Measurements from ENCODE around the gene CREB5.

DNA sequence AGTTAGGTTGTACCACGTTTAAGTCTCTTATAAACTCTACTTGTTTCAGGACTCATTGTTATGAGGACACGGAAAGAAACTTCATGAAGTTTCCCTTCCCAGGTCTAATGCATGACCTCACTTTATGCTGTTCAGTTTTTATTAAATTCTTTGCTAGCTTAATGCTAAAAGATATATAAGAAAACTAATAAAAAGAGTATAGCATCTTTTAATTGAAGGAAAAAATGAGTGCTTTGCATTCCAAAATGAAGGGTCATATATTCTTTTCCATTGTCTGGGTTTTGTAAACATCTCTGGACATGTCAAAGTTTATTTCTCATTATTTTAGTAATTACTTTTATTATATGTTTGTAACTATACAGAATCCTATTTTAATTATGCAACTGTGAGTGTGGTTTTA is 255.8 kb downstream of the CREB5 start:
- TF ChIP-seq POLR2A (IDR thresholded peaks at IDR 0.05) (no peak), EP300 (IDR thresholded peaks at IDR 0.05) (no peak)
- TF ChIP-seq, protein P1, sequence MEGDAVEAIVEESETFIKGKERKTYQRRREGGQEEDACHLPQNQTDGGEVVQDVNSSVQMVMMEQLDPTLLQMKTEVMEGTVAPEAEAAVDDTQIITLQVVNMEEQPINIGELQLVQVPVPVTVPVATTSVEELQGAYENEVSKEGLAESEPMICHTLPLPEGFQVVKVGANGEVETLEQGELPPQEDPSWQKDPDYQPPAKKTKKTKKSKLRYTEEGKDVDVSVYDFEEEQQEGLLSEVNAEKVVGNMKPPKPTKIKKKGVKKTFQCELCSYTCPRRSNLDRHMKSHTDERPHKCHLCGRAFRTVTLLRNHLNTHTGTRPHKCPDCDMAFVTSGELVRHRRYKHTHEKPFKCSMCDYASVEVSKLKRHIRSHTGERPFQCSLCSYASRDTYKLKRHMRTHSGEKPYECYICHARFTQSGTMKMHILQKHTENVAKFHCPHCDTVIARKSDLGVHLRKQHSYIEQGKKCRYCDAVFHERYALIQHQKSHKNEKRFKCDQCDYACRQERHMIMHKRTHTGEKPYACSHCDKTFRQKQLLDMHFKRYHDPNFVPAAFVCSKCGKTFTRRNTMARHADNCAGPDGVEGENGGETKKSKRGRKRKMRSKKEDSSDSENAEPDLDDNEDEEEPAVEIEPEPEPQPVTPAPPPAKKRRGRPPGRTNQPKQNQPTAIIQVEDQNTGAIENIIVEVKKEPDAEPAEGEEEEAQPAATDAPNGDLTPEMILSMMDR (IDR thresholded peaks at IDR 0.05): no peak
